GM19099 (cell line): ENCODE measurements around the gene LSM3.

Experiments used
- POLR2A ChIP-seq: IDR thresholded peaks from 3 replicates; pipeline ENCODE4 v1.6.1; 2011; ENCODE audit warnings: low read depth; ENCODE audit not compliant: insufficient read length; ENCODE audit errors: extremely low read depth

Gene LSM3

DNA sequence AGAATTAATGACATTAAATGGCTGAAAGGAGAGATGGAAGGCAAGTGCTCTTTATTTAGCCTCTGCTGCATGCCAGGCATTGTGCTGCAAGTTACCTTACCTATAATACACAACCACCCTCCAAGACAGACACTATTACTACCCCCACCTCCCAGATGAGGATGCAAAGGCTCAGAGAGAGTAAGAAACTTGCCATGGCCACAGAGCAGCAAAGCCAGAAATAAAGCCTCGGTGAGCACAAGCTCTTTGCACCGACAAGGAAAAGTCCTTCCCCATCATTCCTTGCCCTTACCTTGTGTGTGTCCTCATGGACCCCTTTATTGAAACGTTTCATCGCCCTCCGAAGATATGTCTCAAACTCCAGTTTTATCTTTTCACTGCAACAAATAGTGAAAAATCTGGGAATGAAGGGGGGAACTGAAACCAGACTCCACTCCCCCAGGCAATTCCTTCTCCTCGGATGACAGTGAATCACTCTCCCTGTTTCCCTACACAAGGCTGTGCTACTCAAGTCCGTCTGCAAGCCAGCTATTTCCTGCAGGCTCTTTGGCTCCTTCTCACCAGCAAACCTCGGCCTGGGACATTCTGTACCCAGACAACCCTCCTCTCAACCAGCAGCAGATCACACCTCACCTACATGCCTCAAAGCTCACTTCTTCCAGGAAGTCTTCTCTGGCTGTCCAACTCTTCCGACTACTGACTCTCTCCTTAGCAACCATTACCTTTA is 11.6 kb upstream of the LSM3 start:
- no peak for TF ChIP-seq POLR2A

DNA sequence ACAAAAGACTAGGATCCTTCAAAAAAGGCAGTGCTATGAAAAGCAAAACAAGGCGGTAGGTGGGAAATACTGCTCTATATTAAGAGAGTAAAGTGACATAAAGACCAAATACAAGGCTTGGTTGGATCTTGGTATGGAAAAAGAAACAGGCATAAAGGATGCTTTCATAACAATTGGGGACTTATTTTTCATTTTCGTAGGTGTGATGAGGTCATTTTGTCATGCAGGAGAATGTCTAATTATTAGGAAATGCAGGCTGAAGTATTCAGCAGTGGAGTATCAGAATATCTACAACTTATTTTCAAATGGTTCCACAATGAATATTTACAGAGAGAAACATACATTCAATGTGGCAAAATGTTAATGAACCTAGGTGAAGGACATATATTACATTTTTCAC is 9.2 kb upstream of the LSM3 start:
- TF ChIP-seq POLR2A: no peak

DNA sequence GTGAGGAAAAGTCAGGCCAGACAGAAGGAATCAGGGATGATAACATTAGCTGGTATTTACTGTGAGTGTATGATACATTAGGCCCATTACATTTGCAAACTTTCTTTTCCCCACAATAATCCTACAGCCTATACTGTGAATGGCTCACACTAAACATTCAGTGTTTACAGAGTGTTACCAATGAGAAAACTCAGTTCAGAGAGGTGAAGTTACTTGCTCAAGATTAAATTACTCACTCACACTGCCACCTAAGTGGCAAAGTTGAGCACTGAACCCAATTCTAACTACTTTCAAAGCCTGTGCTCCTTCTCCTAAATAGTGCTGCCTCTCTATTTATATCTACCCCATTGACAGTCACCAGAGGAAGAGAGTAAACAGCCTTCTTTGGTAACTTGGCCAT is 8.7 kb upstream of the LSM3 start:
- TF ChIP-seq POLR2A: no peak

DNA sequence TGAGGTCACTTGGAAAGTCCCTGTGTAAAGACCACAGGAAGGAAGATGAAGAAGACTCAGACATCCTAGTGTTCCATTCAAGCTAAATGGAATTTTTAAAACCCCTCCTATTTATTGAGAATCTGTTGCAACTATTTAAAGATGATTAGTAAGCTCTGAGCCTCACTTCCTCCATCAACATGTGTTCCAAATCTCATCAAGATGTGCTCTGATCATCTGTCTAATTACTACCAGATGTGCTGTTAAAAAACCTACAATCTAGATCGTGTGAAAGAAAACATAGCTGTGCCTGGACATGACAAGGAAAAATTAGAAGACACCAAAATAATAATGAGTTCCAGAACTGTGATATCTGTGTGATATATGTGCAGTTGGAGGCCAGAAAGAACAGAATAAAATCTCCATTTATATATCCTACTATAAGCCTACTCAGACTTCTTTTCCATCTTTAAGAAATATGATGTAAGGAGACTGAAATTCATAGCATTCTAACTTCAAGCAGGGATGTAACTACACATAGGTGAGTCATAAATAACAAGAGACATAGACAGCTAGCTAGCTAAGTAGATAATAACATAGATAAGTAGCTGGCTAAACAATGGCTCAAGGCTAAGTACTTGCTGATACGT is 8.0 kb upstream of the LSM3 start:
- TF ChIP-seq POLR2A: no peak

DNA sequence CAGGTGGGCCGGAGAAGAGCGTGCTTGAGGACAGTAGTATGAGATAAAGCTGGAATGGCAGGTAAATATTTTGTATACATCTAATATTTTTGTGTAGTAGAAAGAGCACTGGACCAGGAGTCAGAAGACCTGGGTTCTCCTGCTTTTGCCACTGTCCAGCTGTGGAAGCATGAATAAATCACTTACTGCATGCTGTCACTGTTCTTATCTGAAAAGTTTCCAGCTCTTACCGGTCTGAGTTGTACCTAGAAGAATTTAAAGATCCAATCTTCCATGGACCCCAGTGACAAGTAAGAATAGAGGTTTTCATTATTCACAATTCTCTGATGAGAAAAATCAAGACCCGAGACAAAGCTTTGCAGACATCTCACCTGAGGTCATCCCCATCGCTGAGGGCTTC is 6.1 kb upstream of the LSM3 start:
- TF ChIP-seq POLR2A: no peak

DNA sequence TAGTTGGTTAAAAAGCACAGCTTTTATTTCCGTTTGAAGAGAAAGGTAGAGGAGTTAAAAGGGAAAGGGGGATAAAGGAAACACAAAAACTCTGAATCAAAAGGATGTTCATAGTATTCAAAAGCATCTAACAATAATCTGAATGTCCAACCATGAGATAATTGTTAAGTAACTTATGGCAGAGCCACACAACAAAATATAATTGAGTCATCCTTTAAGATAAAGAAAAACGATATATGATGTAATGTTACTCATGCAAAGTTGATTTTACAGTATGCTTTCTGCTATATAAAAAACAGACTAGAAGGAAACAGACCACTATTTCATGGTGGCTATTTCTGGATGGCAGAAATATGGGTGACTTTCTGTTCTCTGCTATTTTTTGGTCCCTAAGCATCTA is 4.1 kb upstream of the LSM3 start:
- no peak for TF ChIP-seq POLR2A

DNA sequence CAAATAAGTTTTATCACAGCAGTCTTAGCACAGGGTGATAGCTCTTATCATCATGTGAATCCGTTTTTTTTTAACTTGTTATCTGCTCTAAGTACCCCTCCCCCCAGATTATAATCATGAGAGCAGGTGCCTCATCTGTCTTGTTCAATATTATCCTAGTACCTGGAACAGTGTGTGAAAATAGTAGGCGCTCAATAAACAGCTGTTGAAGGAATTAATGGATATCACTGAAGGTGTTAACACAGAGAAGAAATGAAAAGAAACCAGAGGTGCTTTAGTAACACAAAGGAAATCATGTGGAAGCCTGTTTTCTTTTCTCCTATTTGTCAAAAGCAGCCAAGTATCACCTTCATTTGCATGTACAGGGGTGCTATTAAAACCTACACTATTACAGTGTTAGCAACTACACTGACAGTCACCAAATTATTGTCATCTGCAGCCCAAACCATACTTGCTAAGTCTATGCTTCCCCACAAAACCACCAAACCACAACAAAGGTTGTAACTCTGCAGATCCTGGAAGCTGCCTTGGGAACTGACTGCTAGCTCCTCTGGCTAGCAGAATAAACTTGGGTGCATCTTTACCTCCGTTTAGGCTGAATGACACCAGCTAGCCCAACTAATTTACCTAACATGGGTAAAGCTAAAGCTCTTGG is 3.1 kb upstream of the LSM3 start:
- TF ChIP-seq POLR2A: no peak

DNA sequence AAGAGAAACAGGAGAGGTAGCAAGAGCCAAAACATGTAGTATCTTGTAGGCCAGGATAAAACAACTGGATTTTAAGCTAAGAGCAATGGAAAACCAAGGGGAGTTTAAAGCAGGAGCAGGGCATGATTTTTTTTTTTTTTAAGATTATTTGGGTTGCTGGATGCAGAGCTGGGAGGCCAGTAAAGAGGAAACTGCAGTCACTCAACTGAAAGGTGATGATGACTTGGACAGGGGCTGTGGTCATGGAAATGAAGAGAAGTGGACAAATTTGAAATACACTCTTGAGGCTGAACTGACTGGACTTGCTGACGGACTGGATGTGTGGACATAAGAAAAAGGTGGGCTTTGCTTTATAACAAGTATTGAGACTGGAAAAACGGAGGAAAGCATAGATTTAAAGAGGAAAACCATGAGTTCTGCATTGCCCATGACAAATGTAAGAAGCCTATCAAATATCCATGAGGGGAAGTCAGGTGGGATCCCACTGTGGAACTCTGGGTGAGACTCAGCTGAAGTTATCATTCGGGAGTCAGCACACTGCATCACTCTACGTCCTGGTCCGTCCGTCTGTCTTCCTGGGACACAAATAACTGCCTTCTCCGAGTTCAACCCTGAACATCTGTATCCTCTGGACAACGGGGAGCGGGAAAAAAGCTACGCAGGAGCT is 904 bp upstream of the LSM3 start:
- TF ChIP-seq POLR2A: no peak

DNA sequence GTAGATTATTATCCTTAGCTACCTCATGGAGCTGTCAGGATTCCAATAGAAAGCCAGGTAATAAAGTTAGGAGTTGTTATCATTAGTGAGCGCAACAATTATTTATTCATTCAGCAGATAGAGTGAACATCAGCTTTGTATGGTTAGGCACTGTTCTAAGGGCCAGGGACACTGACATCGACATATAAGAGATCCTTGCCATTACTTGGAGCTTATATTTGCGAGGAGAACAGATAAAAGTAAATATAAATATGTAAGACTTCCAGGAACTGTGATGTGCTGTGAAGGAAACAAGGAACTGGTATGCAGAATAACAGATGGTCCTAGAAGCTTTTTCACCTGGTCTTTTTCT is 473 bp downstream of the LSM3 start:
- no peak for TF ChIP-seq POLR2A

DNA sequence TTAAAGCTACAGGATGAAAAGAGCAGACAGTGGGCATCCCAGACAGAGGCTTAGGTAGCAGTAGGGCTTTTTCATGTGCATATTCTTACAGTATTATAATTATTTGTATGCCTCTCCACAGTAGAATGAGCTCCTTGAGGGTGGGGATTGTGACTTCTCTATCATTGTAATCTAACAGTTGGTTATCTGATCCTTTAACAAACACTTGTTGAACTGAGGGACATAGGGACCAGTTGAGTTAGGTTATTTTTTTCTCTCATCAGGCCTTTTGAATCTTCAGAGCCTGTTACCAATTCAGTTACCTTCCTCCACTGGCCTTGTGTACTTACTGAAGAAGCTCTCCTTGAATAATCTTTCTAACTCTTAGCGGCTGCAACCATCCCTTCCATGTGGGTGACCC is 1.2 kb downstream of the LSM3 start:
- no peak for TF ChIP-seq POLR2A

DNA sequence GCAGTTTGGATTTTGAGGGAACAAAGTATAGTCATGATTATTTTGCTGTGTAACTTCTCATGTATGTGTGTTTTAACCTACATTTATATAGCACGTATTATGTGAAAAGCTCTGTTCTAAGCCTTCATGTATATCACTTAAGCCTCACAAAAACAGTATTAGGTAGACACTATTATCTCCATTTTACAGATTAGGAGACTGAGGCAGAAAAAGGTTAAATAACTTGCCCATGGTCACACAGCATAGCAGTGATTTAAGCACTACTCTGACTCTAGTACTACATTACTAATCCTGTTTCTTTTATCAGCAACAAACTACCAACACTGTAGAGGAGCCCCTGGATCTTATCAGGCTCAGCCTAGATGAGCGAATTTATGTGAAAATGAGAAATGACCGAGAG is 2.6 kb downstream of the LSM3 start:
- TF ChIP-seq POLR2A: no peak

DNA sequence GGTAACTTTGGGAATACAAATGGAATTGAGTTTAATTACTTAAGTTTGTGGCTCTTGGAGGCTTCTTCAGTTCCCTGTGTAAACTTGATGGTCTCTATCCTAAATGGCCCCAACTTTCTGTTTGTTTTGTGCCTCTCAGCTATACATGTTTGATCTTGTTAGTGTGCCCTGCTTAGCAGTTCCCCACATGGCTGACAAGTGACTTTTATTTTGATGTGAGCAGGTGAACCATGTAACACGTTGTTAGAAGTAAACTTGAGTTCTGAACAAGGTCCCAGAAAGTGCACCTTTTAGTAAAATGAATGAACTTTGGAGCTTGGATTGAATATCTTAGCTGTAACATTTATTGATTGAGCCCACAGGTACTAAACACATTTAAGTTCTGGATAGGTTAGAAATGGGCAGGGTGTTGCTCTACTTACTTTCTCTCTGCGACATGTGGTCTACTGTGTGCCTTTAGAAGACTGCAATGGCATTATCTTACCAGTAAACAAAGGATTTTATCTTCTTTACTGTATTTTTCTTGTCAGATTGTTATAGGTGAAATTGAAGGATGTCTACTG is 4.5 kb downstream of the LSM3 start:
- no peak for TF ChIP-seq POLR2A

DNA sequence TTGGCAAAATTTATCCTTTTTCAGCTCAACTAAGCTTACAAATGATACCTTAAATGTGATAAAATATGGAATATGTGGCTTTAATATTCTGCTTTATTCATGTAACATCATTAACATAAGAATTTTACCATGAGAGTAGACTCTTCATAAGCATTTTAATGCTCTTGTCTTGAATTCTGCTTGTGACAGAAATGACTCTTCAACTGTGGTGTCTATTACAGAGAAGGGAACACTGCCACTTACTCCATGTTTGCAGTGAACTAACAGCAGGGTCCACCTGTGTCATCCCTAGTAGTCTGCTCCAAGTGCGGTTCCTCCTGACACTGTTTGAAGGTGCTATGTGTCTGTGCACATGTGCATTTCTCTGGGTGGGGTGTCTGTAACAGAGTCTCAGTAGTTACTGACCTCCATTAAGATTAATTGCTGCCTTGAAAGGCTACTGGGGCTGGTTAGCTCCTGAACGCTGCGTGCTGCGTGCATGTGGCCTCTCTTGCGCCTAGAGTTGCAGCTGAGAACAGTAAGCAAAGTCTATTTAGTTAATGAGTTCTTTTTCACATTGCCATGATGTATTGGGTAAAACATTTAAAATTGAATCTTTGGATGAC is 8.3 kb downstream of the LSM3 start:
- TF ChIP-seq POLR2A: no peak

DNA sequence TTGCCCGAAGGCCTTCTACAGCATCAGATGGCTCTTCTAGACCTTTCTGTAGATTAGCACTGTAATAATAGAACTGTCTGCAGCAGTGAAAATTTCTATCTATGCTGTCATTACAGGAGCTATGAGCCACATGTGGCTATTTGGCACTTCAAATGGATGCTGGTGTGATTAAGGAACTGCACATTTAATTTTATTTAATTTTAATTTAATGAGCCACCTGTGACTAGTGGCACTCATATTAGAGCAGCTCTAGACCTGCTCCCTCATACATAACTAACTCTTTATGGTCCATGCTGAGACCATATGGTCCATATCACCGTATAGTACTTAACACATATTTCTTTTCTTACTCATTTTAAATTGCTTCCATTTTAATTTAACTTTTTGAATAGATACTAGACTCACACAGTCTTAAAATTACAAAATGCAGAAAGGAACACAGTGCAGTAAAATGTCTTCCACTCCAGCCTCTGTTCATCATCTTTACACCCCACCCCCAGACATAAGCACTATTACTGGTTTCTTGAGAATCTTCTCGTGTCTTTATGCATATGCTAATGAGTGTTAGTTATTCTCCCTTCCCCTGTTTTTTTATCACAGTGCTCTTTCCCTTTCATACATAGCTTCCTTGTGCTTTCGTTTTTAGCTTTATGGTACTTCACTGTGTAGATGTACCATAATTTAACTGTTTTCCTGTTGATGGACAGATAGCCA is 9.6 kb downstream of the LSM3 start:
- no peak for TF ChIP-seq POLR2A
